ENCODE results near the gene PIEZO2.
"Not testable (repeated sequence)": the region's sequence is repeated elsewhere in the genome, so short reads cannot be mapped to it uniquely, and the experiment has no call there.

The PIEZO2 gene

GRCh38 chr18:10928011-10928771 lies 221.2 kb downstream of the PIEZO2 start:
- DNase-seq (ENCODE audit: low spot score): peak; percentile 33

GRCh38 chr18:10927286-10927992 lies 221.9 kb downstream of the PIEZO2 start:
- peak; percentile 79 for DNase-seq (ENCODE audit: low spot score)

- peak; percentile 95 for DNase-seq (ENCODE audit: low spot score)
Measured at GRCh38 chr18:10926621-10927161, 222.7 kb downstream of the PIEZO2 start.

- no peak for DNase-seq (ENCODE audit: low spot score)
Measured at GRCh38 chr18:10924290-10924689, 225.1 kb downstream of the PIEZO2 start.

- DNase-seq (ENCODE audit: low spot score): no peak
Measured at GRCh38 chr18:10923551-10924070, 225.8 kb downstream of the PIEZO2 start.

- DNase-seq (ENCODE audit: low spot score): no peak
Measured at GRCh38 chr18:10923141-10923540, 226.2 kb downstream of the PIEZO2 start.

- not testable (repeated sequence) for DNase-seq (ENCODE audit: low spot score)
Measured at GRCh38 chr18:10922712-10923111, 226.7 kb downstream of the PIEZO2 start.

GRCh38 chr18:10920309-10920708 lies 229.1 kb downstream of the PIEZO2 start:
- not testable (repeated sequence) for DNase-seq (ENCODE audit: low spot score)

GRCh38 chr18:10919851-10920250 lies 229.5 kb downstream of the PIEZO2 start:
- DNase-seq (ENCODE audit: low spot score): no peak

GRCh38 chr18:10916865-10917264 lies 232.5 kb downstream of the PIEZO2 start:
- no peak for DNase-seq (ENCODE audit: low spot score)

- DNase-seq (ENCODE audit: low spot score): no peak
Measured at GRCh38 chr18:10916387-10916786, 233.0 kb downstream of the PIEZO2 start.

GRCh38 chr18:10915748-10916147 lies 233.6 kb downstream of the PIEZO2 start:
- DNase-seq (ENCODE audit: low spot score): not testable (repeated sequence)

- not testable (repeated sequence) for DNase-seq (ENCODE audit: low spot score)
Measured at GRCh38 chr18:10914610-10915009, 234.8 kb downstream of the PIEZO2 start.

- DNase-seq (ENCODE audit: low spot score): no peak
Measured at GRCh38 chr18:10913919-10914318, 235.4 kb downstream of the PIEZO2 start.

GRCh38 chr18:10912790-10913545 lies 236.4 kb downstream of the PIEZO2 start:
- peak; percentile 60 for DNase-seq (ENCODE audit: low spot score)

- no peak for DNase-seq (ENCODE audit: low spot score)
Measured at GRCh38 chr18:10909724-10910123, 239.6 kb downstream of the PIEZO2 start.

GRCh38 chr18:10908760-10909159 lies 240.6 kb downstream of the PIEZO2 start:
- DNase-seq (ENCODE audit: low spot score): no peak

- no peak for DNase-seq (ENCODE audit: low spot score)
Measured at GRCh38 chr18:10907749-10908148, 241.6 kb downstream of the PIEZO2 start.

GRCh38 chr18:10901329-10901728 lies 248.0 kb downstream of the PIEZO2 start:
- DNase-seq (ENCODE audit: low spot score): no peak

- DNase-seq (ENCODE audit: low spot score): no peak
Measured at GRCh38 chr18:10900435-10900834, 248.9 kb downstream of the PIEZO2 start.

GRCh38 chr18:10899481-10899880 lies 249.9 kb downstream of the PIEZO2 start:
- DNase-seq (ENCODE audit: low spot score): no peak

- no peak for DNase-seq (ENCODE audit: low spot score)
Measured at GRCh38 chr18:10898417-10898974, 250.9 kb downstream of the PIEZO2 start.
